Activated naive CD4-positive, alpha-beta T cell treated with anti-CD3 and anti-CD28 coated beads for 36 hours (primary cell): Measurements from ENCODE around the gene ATG2A. TPM values are rescaled to one million over a fixed set of nuclear protein-coding genes. Genes with fewer than 3 reads are reported as not detected.

ENCODE experiments used
- CTCF ChIA-PET: fragments of 350-600 bp; sonication (Branson Sonifier 250); formaldehyde crosslinking; loops from one replicate; lab custom pipeline; 2021; ENCODE audit warnings: antibody characterized with exemption; lab: Charles Lee
- DNase-seq: peaks from one replicate; pipeline ENCODE4 v3.0.0-alpha.2; 2020
- H3K27ac Mint-ChIP-seq: one replicate; pipeline ENCODE4 v1.8.0; 2021; ENCODE audit warnings: mild to moderate bottlenecking, mixed read lengths
- H3K27me3 Mint-ChIP-seq: one replicate; pipeline ENCODE4 v1.8.0; 2021; ENCODE audit warnings: low read depth, mixed read lengths
- H3K36me3 Mint-ChIP-seq: one replicate; pipeline ENCODE4 v1.8.0; 2021; ENCODE audit warnings: low read depth, mixed read lengths
- H3K4me1 Mint-ChIP-seq: one replicate; pipeline ENCODE4 v1.8.0; 2021; ENCODE audit warnings: low read depth, mixed read lengths
- H3K4me3 Mint-ChIP-seq: one replicate; pipeline ENCODE4 v1.8.0; 2021; ENCODE audit warnings: mild to moderate bottlenecking, moderate library complexity, mixed read lengths
- H3K9me3 Mint-ChIP-seq: one replicate; pipeline ENCODE4 v1.8.0; 2021; ENCODE audit warnings: mixed read lengths
- intact Hi-C: fragments of 100-400 bp; cut with micrococcal nuclease; formaldehyde crosslinking; loops from one replicate; pipeline ENCODE4 v1.15.1; 2023
- total RNA-seq, 2 experiments: library from RNA; stranded (reverse); gene quantifications; one replicate each; pipeline ENCODE4 v1.2.3, GENCODE V29; 2021

ATG2A gene
- total RNA-seq, 2 experiments from 2014 or later, result 15.1 to 16.3 TPM

DNA sequence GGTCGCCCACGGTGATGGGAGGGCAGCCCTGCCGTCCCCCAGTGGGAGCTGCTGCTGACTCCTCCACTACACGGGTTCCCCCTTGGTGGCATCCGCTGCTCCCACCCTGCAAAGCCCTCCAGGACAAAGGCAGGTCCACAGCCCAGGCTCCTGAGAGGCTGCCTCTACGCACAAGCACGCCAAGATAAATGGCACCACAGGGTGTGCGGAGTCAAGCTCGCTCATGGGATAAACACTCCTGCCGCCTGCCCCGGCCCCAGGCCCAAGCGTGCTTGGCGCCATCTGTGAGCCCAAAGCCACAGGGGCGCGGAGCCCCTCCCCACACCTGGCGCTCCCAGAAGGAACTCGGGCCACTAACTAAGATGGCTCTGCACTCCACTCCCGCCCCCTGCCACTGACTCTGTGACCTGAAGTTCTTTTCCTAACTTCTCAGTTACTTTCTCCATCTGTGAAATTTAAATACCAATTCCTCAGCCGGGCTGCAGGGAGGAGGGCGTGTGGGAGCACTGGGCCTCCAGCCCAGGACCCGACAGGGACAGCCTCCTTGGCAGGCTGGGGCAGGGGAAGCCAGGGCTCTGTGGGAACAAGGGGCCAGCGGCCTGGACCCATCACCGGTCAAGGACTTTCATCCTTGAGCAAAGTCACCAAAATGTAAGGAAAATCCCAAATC is 53.5 kb downstream of the ATG2A start:
- DNase-seq, result no peak
- Mint-ChIP-seq H3K4me1 (peaks cover 95% of the 10 kb centered on the region), H3K9me3 (peaks cover 6% of the 10 kb centered on the region), H3K36me3 (peaks cover 42% of the 10 kb centered on the region), H3K4me3 (peak overlapping the region; percentile 32), H3K27me3 (no peaks in the 10 kb centered on the region), H3K27ac (peak overlapping the region; percentile 97)
- intact Hi-C loops, result loop anchor here (2.0 to 10.0 kb wide), 2 partner anchors 53 to 631 kb away; partner anchors contain the start of genes ATG2A and MALAT1
- CTCF ChIA-PET, result interaction anchor here (16.2 to 32.9 kb wide), 2 partner anchors 13 to 23 kb away, joined by 288 to 992 read pairs; partner anchors contain the start of genes CDC42BPG and EHD1

DNA sequence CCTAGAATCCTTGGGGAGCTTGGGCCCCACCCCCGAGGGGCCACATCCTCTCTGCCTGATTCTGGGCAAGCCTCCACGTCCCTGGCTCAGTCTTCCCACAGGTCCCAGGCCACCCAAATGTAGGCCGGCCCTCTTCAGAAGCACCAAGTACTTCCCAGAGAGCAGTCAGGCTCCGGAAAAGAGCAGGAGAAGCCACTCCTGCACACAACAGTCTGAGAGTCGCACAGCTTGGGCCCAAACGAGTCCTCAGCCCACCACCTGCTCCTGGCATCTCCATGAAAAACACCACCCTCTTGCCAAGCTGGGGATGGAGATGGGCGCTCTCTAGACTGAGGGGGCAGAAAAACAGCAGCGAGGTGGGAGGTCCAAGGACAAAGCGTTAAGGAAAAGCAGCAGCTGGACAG is 54.0 kb downstream of the ATG2A start:
- Mint-ChIP-seq H3K4me1 (peaks cover 95% of the 10 kb centered on the region), H3K27me3 (no peaks in the 10 kb centered on the region), H3K36me3 (peaks cover 42% of the 10 kb centered on the region), H3K9me3 (peaks cover 6% of the 10 kb centered on the region), H3K27ac (peak overlapping the region; percentile 97), H3K4me3 (peak overlapping the region; percentile 51)
- intact Hi-C loops, result loop anchor here (10.0 kb wide), 1 partner anchor 632 kb away; the partner anchor contains the start of gene MALAT1
- CTCF ChIA-PET, result interaction anchor here (16.2 to 32.9 kb wide), 2 partner anchors 13 to 24 kb away, joined by 288 to 992 read pairs; partner anchors contain the start of genes CDC42BPG and EHD1
- no peak for DNase-seq

DNA sequence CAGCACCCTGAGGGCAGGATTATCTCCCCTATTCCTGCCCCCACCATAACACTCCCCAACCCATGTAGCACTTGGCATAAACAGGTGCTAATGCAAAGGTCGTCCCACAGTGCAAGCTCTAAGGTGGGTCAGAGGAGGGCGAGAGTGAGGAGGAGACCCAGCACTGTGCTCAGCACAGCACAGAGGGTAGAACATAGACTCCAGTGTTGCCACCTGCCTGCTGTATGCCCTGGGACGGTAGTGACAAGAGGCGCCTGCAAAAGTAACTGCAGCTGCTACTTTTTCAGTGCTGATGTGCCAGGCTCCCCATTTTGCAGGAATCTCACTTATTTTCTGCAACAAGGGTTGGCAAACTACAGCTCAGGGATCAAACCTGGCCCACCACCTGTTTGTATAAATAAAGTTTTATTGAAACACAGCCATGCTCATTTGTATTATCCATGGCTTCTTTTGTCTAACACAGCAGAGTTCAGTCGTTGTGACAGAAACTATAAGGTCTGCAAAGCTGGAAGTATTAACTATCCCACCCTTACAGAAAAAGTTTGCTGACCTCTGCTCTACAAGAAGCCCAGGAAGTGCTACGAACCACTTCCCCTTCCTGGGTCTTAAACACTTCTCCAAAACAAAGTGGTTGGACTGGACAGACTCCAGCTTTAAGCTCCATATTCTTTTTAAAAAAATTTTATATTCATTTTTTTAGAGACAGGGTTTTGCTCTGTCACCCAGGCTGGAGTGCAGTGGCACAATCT is 55.6 kb downstream of the ATG2A start:
- DNase-seq, result peak; percentile 52
- intact Hi-C loops, result loop anchor here (10.0 kb wide), 1 partner anchor 633 kb away; the partner anchor contains the start of gene MALAT1
- Mint-ChIP-seq H3K4me3 (peak overlapping the region; percentile 33), H3K36me3 (peaks cover 44% of the 10 kb centered on the region), H3K27ac (peak overlapping the region; percentile 99), H3K4me1 (peaks cover 94% of the 10 kb centered on the region), H3K27me3 (no peaks in the 10 kb centered on the region), H3K9me3 (peaks cover 6% of the 10 kb centered on the region)
- CTCF ChIA-PET, result interaction anchor here (0.6 to 32.9 kb wide), 4 partner anchors 8 to 134 kb away, joined by 3 to 992 read pairs (median 157); partner anchors contain the start of genes CDC42BPG and EHD1

DNA sequence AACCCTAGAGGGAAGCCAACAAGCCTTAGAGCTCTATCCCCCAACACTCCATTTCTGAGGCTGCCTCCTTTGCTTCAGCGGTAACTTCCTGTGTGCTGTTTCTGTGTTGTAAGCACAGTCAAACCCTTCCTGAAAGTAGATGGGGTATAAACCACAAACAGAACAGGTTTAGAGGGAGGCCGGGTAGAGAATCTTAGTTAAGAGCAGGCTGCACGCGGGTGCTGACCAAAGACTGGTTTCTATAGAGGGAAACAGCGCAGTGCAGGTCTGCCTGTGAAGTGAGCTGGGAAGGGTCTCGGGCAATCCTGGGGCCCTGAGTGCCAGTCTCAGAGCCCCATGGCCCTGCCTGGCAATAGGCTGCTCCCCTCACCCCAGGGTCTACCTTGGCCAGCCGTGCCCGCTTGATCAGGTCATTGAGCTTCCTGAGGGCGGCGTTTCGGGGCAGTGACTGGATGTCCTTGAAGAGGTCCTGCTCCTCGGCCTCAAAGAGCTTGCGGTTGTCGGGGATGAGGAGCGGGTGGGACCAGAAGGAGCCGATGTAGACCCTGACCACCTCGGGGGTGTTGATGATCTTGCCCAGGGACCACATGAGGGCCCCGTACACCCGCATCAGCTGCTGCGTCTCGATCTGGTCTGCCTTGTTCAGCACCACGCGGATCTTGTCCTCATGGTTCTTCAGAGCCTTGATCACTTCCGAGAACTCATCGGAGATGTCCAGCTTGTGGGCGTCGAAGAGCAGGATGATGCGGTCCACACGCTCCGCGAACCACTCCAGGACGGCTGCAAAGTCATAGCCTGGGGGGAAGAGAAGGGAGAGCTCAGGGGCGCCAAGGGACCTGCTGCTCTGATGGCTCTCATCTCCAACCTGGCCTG is 57.2 kb downstream of the ATG2A start:
- intact Hi-C loops, result loop anchor here (1.0 to 10.0 kb wide), 8 partner anchors 8 to 713 kb away; partner anchors contain the start of genes EHD1, FAM89B, MALAT1 and ZNRD2
- H3K27ac Mint-ChIP-seq, result peak overlapping the region; percentile 99
- H3K9me3 Mint-ChIP-seq, result no peaks in the 10 kb centered on the region
- CTCF ChIA-PET, result interaction anchor here (0.8 to 32.9 kb wide), 4 partner anchors 9 to 53 kb away, joined by 3 to 992 read pairs (median 157); partner anchors contain the start of genes CDC42BPG and EHD1
- no peaks in the 10 kb centered on the region for H3K27me3 Mint-ChIP-seq
- peak overlapping the region; percentile 72 for H3K4me3 Mint-ChIP-seq
- peak; percentile 85 for DNase-seq
- peaks cover 94% of the 10 kb centered on the region for H3K4me1 Mint-ChIP-seq
- H3K36me3 Mint-ChIP-seq, result peaks cover 51% of the 10 kb centered on the region

DNA sequence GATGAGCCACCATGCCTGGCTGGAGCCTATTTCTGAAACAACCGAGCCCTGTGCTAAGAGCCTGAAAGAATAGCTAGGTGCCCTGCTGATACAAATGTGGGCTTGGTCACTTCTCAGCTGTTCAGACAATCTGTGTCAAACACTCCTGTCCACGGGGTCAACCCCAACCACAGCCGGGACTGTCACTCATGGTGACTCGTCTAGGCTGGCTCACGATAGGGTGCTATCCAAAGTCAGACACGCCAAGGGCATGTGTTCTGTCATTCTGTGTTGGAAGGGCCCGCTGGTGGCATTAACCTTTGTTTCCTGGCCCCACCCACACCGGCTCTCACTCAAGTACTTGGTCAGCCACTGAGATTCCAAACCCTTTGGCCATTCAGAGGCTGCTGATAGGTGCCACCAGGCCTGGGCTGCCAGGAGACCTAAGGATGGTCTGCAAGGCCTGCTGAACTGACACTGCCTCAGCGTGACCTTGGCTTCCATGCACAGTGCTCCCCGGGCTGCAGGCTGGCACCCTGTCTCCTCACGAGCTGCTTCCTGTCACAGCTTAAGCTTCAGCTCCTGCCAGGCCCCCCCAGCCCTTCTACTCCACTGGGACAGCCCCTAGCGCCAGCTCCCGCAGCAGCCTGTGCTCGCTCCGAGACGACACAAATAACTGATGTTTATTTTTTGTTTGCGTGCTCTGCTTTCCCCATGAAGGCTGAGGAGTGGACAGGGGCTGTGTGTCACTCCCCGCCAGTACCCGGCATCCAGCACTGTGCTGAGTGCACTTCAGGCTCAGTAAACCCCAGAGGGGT is 58.3 kb downstream of the ATG2A start:
- intact Hi-C loops, result loop anchor here (1.0 to 5.0 kb wide), 7 partner anchors 7 to 714 kb away; partner anchors contain the start of genes EHD1, FAM89B and ZNRD2
- Mint-ChIP-seq H3K36me3 (peaks cover 59% of the 10 kb centered on the region), H3K4me3 (peak overlapping the region; percentile 72), H3K27me3 (no peaks in the 10 kb centered on the region), H3K27ac (peak overlapping the region; percentile 99), H3K4me1 (peaks cover 95% of the 10 kb centered on the region), H3K9me3 (no peaks in the 10 kb centered on the region)
- peak; percentile 89 for DNase-seq
- CTCF ChIA-PET, result interaction anchor here (4.2 to 32.9 kb wide), 3 partner anchors 8 to 28 kb away, joined by 26 to 992 read pairs (median 288); partner anchors contain the start of genes CDC42BPG and EHD1

DNA sequence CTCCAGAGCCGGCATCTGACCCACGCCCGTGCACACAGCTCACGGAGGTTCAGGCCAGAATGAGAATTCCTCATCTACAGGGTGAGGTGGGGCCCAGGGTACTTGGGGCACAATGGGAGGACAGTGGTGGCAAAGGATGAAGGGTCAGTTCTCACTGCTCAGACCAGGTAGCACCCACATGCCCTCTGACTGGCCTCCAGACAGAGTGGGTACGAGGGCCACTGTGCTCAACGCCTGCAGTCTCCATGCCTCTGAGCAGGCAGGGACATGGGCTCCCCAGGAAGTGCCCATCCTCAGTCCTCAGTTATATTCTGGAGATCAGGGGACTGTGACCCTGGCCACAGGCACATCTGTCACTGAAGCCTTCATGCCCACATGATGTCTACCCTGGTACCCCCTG is 59.5 kb downstream of the ATG2A start:
- intact Hi-C loops, result loop anchor here (5.0 kb wide), 3 partner anchors 110 to 715 kb away; partner anchors contain the start of genes FAM89B and ZNRD2
- Mint-ChIP-seq H3K36me3 (peaks cover 64% of the 10 kb centered on the region), H3K4me1 (peaks cover 95% of the 10 kb centered on the region), H3K9me3 (no peaks in the 10 kb centered on the region), H3K27me3 (no peaks in the 10 kb centered on the region), H3K4me3 (no peak overlapping the region), H3K27ac (peak overlapping the region; percentile 78)
- CTCF ChIA-PET, result interaction anchor here (0.6 to 32.9 kb wide), 5 partner anchors 6 to 87 kb away, joined by 3 to 992 read pairs (median 288); partner anchors contain the start of genes CDC42BPG and EHD1
- DNase-seq, result no peak

DNA sequence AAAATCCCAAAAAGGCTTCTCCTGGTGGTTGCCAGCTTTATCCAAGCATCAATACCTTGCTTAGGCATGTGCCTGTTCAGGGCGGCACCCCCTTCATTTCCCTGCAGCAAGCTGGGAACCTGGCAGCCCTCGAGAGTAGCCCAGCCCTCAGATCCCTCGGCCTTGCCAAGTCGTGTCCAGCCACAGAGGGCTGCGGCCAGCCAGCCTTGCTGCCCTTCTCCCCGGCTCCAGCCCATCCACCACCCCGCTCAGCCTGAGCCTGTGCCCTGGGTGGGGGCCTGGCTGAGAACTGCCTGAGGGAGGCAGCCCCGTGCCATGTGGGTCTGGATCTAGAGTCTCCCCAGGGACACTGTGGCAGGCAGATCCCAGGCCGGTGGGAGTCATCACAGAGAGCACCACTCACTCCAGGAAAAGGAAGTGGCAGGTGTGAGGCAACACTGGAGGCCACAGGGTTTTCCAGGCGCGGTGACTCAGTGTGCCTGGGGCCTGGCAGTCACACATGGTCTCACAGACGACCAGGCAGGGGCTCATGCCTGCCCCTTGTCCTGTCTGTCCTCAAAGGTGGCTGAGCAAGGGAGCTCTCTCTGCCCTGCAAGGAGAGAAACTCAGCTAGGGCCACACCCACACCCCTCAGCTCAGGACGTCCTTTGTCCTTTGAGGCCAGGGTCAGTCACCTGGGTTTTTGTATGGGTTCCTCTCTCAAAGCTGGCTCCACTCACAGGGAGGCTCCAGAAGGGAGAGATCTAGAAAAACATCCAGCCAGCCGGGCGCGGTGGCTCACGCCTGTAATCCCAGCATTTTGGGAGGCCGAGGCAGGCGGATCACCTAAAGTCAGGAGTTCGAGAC is 60.4 kb downstream of the ATG2A start:
- Mint-ChIP-seq H3K27me3 (no peaks in the 10 kb centered on the region), H3K4me3 (peak overlapping the region; percentile 48), H3K9me3 (no peaks in the 10 kb centered on the region), H3K4me1 (peaks cover 96% of the 10 kb centered on the region), H3K36me3 (peaks cover 66% of the 10 kb centered on the region), H3K27ac (peak overlapping the region; percentile 89)
- intact Hi-C loops, result loop anchor here (1.0 to 5.0 kb wide), 4 partner anchors 9 to 716 kb away; partner anchors contain the start of genes FAM89B and ZNRD2
- CTCF ChIA-PET, result interaction anchor here (0.6 to 32.9 kb wide), 4 partner anchors 6 to 960 kb away, joined by 3 to 992 read pairs (median 288); partner anchors contain the start of genes CDC42BPG and EHD1
- peak; percentile 91 for DNase-seq

DNA sequence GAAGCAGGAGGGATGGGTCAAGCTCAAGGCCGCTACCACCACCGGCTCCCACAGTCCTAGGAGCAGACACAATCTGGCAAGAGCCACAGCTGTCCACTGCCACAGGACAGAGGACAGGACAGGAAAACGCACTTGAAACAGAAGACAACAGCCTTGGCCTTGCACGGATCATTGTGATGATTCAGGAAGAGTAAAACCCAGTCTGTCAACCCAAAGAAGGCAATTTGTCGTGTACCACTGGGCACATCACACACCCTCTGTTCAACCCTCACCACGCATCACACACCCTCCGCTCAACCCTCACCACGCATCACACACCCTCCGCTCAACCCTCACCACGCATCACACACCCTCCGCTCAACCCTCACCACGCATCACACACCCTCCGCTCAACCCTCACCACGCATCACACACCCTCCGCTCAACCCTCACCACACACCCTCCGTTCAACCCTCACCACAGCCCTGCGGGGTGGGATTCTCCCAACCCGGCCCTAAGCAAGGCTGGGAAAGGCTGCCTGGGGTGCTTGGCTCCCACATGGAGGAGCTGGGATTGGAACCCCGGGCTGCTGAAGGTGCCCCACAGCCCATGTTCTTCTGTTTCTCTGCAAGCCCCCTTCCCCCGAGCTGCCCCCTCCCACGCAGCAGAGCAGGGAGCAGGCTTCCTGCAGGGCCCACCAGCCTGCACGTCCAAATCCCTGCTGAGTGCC is 61.3 kb downstream of the ATG2A start:
- CTCF ChIA-PET, result interaction anchor here (0.6 to 32.9 kb wide), 4 partner anchors 5 to 961 kb away, joined by 3 to 992 read pairs (median 288); partner anchors contain the start of genes CDC42BPG and EHD1
- peaks cover 66% of the 10 kb centered on the region for H3K36me3 Mint-ChIP-seq
- H3K27ac Mint-ChIP-seq, result peak overlapping the region; percentile 89
- H3K4me3 Mint-ChIP-seq, result peak overlapping the region; percentile 22
- no peaks in the 10 kb centered on the region for H3K9me3 Mint-ChIP-seq
- intact Hi-C loops, result loop anchor here (1.0 to 5.0 kb wide), 4 partner anchors 10 to 717 kb away; partner anchors contain the start of genes FAM89B and ZNRD2
- H3K4me1 Mint-ChIP-seq, result peaks cover 96% of the 10 kb centered on the region
- DNase-seq, result peak; percentile 44
- H3K27me3 Mint-ChIP-seq, result no peaks in the 10 kb centered on the region
